HuH-7 (cell line): Measurements from ENCODE around the gene FAM180A.

Experiments used
- DNase-seq: peaks from one replicate; pipeline ENCODE4 v3.0.0; 2011; ENCODE audit warnings: low spot score

FAM180A gene

GRCh38 chr7:135771051-135771450 lies 22.4 kb upstream of the FAM180A start:
- no peak for DNase-seq

- no peak for DNase-seq
Measured at GRCh38 chr7:135770139-135770710, 21.6 kb upstream of the FAM180A start.

- no peak for DNase-seq
Measured at GRCh38 chr7:135769005-135769802, 20.6 kb upstream of the FAM180A start.

GRCh38 chr7:135768467-135768866 lies 19.9 kb upstream of the FAM180A start:
- no peak for DNase-seq

GRCh38 chr7:135768064-135768463 lies 19.5 kb upstream of the FAM180A start:
- no peak for DNase-seq

- no peak for DNase-seq
Measured at GRCh38 chr7:135763261-135763660, 14.6 kb upstream of the FAM180A start.

GRCh38 chr7:135761751-135762488 lies 13.3 kb upstream of the FAM180A start:
- DNase-seq: no peak

GRCh38 chr7:135759532-135759931 lies 10.9 kb upstream of the FAM180A start:
- DNase-seq: no peak

GRCh38 chr7:135758531-135758932 lies 9.9 kb upstream of the FAM180A start:
- DNase-seq: no peak

GRCh38 chr7:135757719-135758411 lies 9.3 kb upstream of the FAM180A start:
- DNase-seq: no peak

GRCh38 chr7:135756191-135756590 lies 7.6 kb upstream of the FAM180A start:
- DNase-seq: no peak

GRCh38 chr7:135755351-135755753 lies 6.7 kb upstream of the FAM180A start:
- DNase-seq: no peak

GRCh38 chr7:135753616-135754413 lies 5.2 kb upstream of the FAM180A start:
- DNase-seq: no peak

GRCh38 chr7:135747366-135747765 lies 1.2 kb downstream of the FAM180A start:
- no peak for DNase-seq

GRCh38 chr7:135745703-135746312 lies 2.8 kb downstream of the FAM180A start:
- DNase-seq: no peak

- no peak for DNase-seq
Measured at GRCh38 chr7:135744938-135745702, 3.5 kb downstream of the FAM180A start.

- DNase-seq: no peak
Measured at GRCh38 chr7:135743907-135744731, 4.5 kb downstream of the FAM180A start.

GRCh38 chr7:135742371-135742770 lies 6.2 kb downstream of the FAM180A start:
- no peak for DNase-seq

- no peak for DNase-seq
Measured at GRCh38 chr7:135741905-135742304, 6.7 kb downstream of the FAM180A start.

GRCh38 chr7:135740889-135741288 lies 7.7 kb downstream of the FAM180A start:
- no peak for DNase-seq
